Colonic mucosa (tissue), 4 donors: Measurements from ENCODE around the gene POLR2E. TPM values are rescaled to one million over a fixed set of nuclear protein-coding genes. Genes with fewer than 3 reads are reported as not detected.

Experiments used
- DNase-seq: peaks from one replicate; pipeline ENCODE4 v3.0.0-alpha.2; 2020
- H3K27ac ChIP-seq: fragments of 200-600 bp; one replicate; pipeline ENCODE4 v1.8.0; 2021
- H3K27me3 ChIP-seq: fragments of 200-600 bp; one replicate; pipeline ENCODE4 v1.8.0; 2021
- H3K36me3 ChIP-seq: fragments of 200-600 bp; one replicate; pipeline ENCODE4 v1.8.0; 2021
- H3K4me1 ChIP-seq: fragments of 200-600 bp; one replicate; pipeline ENCODE4 v1.8.0; 2021; ENCODE audit warnings: mild to moderate bottlenecking
- H3K4me3 ChIP-seq: fragments of 200-600 bp; one replicate; pipeline ENCODE4 v1.8.0; 2021
- H3K9ac ChIP-seq, 2 donors: one replicate each; pipeline ENCODE4 v1.7.0; 2013; ENCODE audit warnings: control low read depth in 2 of 2, low read depth in 2 of 2, low read length in 2 of 2
- H3K9me3 ChIP-seq: fragments of 200-600 bp; one replicate; pipeline ENCODE4 v1.8.0; 2021
- intact Hi-C: fragments of 100-400 bp; cut with DNase I; formaldehyde crosslinking; loops from one replicate; pipeline ENCODE4 v1.14.1; 2022
- total RNA-seq, 2 donors: library from RNA; stranded (reverse); fragmentation: NEBNext Ultra II Directional in 1 of 2; extraction: Animal tissue kit (Norgen Biotek cat#: 25700) in 1 of 2; gene quantifications; one replicate each; pipeline ENCODE4 v1.2.1, GENCODE V29; 2021
- TF ChIP-seq, protein P1 (sequence below): fragments of 200-600 bp; IDR thresholded peaks from one replicate; pipeline ENCODE4 v1.8.0; 2022; ENCODE audit warnings: antibody characterized with exemption, mild to moderate bottlenecking
- donor health status: healthy.
- donor health status: DM: no; HTN: no; CAD: no.
- donor health status: DM: no; HTN: no; CAD: no.

Gene POLR2E
- total RNA-seq, 2 donors from 2014 or later = 135 to 245 TPM

DNA sequence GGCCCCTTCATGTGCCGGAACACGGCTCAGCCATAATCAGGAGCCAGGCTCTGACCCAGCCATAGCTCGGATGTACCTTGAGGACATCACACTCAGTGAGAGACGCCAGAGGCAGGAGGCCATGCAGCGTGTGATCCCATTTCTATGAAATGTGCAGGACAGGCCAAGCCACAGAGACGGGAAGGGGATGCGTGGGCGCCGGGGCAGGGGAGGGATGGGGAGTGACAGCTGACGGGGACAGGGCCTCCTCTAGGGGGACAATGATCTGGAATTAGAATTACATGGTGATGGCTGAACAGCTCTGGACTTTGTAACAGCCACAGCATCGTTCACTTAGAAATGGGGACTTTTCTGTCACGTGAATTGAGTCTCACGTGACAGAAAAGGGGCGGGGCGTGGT lies 44.0 kb upstream of the POLR2E start:
- intact Hi-C loops = no loop called here
- Histone ChIP-seq H3K27ac (no peak overlapping the region), H3K27me3 (no peaks in the 10 kb centered on the region), H3K4me1 (peaks cover 14% of the 10 kb centered on the region), H3K9me3 (no peaks in the 10 kb centered on the region), H3K36me3 (no peaks in the 10 kb centered on the region), H3K9ac (no peak overlapping the region), H3K4me3 (no peak overlapping the region)
- no peak for DNase-seq
- TF ChIP-seq, protein P1, sequence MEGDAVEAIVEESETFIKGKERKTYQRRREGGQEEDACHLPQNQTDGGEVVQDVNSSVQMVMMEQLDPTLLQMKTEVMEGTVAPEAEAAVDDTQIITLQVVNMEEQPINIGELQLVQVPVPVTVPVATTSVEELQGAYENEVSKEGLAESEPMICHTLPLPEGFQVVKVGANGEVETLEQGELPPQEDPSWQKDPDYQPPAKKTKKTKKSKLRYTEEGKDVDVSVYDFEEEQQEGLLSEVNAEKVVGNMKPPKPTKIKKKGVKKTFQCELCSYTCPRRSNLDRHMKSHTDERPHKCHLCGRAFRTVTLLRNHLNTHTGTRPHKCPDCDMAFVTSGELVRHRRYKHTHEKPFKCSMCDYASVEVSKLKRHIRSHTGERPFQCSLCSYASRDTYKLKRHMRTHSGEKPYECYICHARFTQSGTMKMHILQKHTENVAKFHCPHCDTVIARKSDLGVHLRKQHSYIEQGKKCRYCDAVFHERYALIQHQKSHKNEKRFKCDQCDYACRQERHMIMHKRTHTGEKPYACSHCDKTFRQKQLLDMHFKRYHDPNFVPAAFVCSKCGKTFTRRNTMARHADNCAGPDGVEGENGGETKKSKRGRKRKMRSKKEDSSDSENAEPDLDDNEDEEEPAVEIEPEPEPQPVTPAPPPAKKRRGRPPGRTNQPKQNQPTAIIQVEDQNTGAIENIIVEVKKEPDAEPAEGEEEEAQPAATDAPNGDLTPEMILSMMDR = no peak

DNA sequence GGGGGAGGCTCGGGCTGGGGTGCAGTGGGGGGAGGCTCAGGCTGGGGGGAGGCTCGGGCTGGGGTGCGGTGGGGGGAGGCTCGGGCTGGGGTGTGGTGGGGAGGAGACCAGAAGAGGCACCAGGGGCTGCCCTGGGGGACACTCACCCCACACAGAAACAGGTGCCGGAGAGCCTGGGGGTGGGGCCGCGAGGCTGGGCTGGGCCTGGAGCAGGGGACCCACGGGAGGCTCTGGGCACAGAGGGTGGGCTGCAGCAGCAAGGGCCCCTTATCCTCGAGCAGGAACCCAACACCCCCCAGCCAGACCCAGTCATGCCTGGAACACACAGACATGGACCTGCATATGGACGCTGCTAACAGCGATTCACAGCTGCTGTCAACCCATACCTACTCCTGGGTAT lies 42.9 kb upstream of the POLR2E start:
- Histone ChIP-seq H3K4me3 (no peak overlapping the region), H3K27me3 (no peaks in the 10 kb centered on the region), H3K36me3 (no peaks in the 10 kb centered on the region), H3K27ac (no peak overlapping the region), H3K9ac (no peak overlapping the region), H3K9me3 (no peaks in the 10 kb centered on the region), H3K4me1 (peaks cover 16% of the 10 kb centered on the region)
- TF ChIP-seq, protein P1 = no peak
- intact Hi-C loops = no loop called here
- DNase-seq = no peak

GRCh38 chr19:1136621-1137317 lies 41.6 kb upstream of the POLR2E start:
- TF ChIP-seq, protein P1 = no peak
- Histone ChIP-seq H3K27me3 (no peaks in the 10 kb centered on the region), H3K9ac (peak overlapping the region; percentile 50 to 51), H3K9me3 (no peaks in the 10 kb centered on the region), H3K27ac (peak overlapping the region; percentile 79), H3K4me1 (peaks cover 21% of the 10 kb centered on the region), H3K36me3 (no peaks in the 10 kb centered on the region), H3K4me3 (peak overlapping the region; percentile 21)
- intact Hi-C loops = no loop called here
- DNase-seq = no peak

DNA sequence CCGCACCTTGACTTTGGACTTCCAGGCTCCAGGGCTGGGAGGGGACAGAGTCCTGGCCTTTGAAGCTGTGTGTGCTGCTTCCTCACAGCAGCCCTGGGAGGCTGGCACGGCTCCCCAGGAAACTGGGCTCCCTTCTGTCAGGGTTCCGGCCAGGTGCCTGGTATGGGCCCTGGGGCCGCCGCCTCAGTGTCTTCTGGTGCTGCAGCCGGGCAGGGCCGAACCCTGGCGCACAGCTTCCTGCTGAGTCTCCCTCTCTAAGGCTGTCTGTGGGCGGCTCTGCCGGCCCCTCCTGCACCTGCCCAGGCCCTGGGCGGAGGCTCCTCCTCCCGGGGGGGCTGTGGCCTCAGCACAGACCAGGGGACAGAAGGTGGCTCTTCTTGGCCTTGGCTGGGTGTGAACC lies 41.0 kb upstream of the POLR2E start:
- Histone ChIP-seq H3K27me3 (no peaks in the 10 kb centered on the region), H3K9ac (peak overlapping the region; percentile 50 to 51), H3K4me3 (peak overlapping the region; percentile 21), H3K9me3 (no peaks in the 10 kb centered on the region), H3K36me3 (no peaks in the 10 kb centered on the region), H3K27ac (peak overlapping the region; percentile 79), H3K4me1 (peaks cover 21% of the 10 kb centered on the region)
- TF ChIP-seq, protein P1 = no peak
- intact Hi-C loops = no loop called here
- peak; percentile 76 for DNase-seq

DNA sequence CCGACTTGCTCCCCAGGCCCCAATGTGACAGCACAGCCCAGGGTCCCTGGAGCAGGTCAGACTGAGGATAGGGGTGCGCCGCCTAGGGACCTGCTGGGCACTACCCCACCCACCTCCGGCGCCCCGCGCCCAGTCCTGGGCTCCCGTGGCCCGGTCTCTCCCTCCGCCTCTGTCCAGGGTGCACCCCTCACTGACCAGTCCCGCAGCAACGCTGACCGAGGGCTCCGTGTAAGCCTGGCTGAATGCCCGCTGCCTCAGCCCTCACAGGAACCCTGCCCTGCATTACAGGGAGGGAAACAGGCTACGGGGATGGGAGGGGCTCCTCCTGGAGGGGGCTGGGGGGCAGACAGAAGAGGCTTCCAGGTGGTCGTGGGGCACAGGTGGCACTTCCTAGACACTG lies 40.3 kb upstream of the POLR2E start:
- Histone ChIP-seq H3K4me1 (peaks cover 24% of the 10 kb centered on the region), H3K9me3 (no peaks in the 10 kb centered on the region), H3K9ac (peak overlapping the region; percentile 24 to 51), H3K27ac (peak overlapping the region; percentile 79), H3K27me3 (no peaks in the 10 kb centered on the region), H3K36me3 (no peaks in the 10 kb centered on the region), H3K4me3 (no peak overlapping the region)
- TF ChIP-seq, protein P1 = no peak
- intact Hi-C loops = no loop called here
- no peak for DNase-seq
